Measurements from ENCODE around the gene GNAT2. TPM values are rescaled to one million over a fixed set of nuclear protein-coding genes. Genes with fewer than 3 reads are reported as not detected.
A peak's percentile ranks its signal among the peaks of the same experiment; 100 is the strongest.

GNAT2 gene
- total and polyA plus RNA-seq, 10 donors = 0.08 to 0.92 (median 0.59) TPM; not detected in 7

- Histone ChIP-seq H3K27me3 (replicated peaks in 1 of 7) (no peaks in the 10 kb centered on the region), H3K36me3 (no peaks in the 10 kb centered on the region), H3K9me3 (no peaks in the 10 kb centered on the region), H3K27ac (no peak overlapping the region), H3K4me3 (no peak overlapping the region), H3K4me1 (peaks cover 6 to 36% (median 19%) of the 10 kb centered on the region in 6 donors)
- intact Hi-C loops (cut with DNase I; ENCODE audit: low total_unique reads) = no loop called here
- WGBS, 5 donors = 83 to 86% (median 84%) methylated on average over 6 to 9 of the region's 9 CpGs
- no peak for DNase-seq
- TF ChIP-seq POLR2A (IDR thresholded peaks at IDR 0.05) (no peak), POLR2AphosphoS5 (IDR thresholded peaks at IDR 0.05) (no peak), CTCF (IDR thresholded peaks at IDR 0.05 in 8 of 11, conservative IDR thresholded peaks at IDR 0.05 in 3 of 11) (no peak)
Measured at GRCh38 chr1:109639063-109639840, 19.8 kb upstream of the GNAT2 start.

GRCh38 chr1:109637446-109637845, 18.0 kb upstream of the GNAT2 start:
- Histone ChIP-seq H3K4me1 (peaks cover 0 to 30% (median 10%) of the 10 kb centered on the region in 6 donors), H3K9me3 (no peaks in the 10 kb centered on the region), H3K27me3 (replicated peaks in 1 of 7) (no peaks in the 10 kb centered on the region), H3K4me3 (no peak overlapping the region), H3K27ac (no peak overlapping the region), H3K36me3 (peaks cover 0 to 6% (median 0%) of the 10 kb centered on the region in 6 donors)
- TF ChIP-seq CTCF (IDR thresholded peaks at IDR 0.05 in 8 of 11, conservative IDR thresholded peaks at IDR 0.05 in 3 of 11) (no peak), POLR2A (IDR thresholded peaks at IDR 0.05) (no peak), POLR2AphosphoS5 (IDR thresholded peaks at IDR 0.05) (no peak)
- WGBS, 5 donors = 90 to 95% (median 93%) methylated on average over 7 of the region's 7 CpGs
- intact Hi-C loops (cut with DNase I; ENCODE audit: low total_unique reads) = no loop called here
- no peak for DNase-seq

- intact Hi-C loops (cut with DNase I; ENCODE audit: low total_unique reads) = no loop called here
- TF ChIP-seq CTCF (IDR thresholded peaks at IDR 0.05 in 8 of 11, conservative IDR thresholded peaks at IDR 0.05 in 3 of 11) = no peak
- no peak for TF ChIP-seq POLR2AphosphoS5 (IDR thresholded peaks at IDR 0.05)
- no peak for TF ChIP-seq POLR2A (IDR thresholded peaks at IDR 0.05)
Measured at GRCh38 chr1:109636201-109636952, 17.0 kb upstream of the GNAT2 start.

GRCh38 chr1:109635862-109636200, 16.4 kb upstream of the GNAT2 start:
- peaks cover 0 to 22% (median 12%) of the 10 kb centered on the region in 6 donors for H3K36me3 ChIP-seq
- H3K27ac ChIP-seq = peak overlapping the region in 1 of 8 donors; percentile 15
- no peak for DNase-seq
- no peaks in the 10 kb centered on the region for H3K9me3 ChIP-seq
- intact Hi-C loops (cut with DNase I; ENCODE audit: low total_unique reads) = no loop called here
- 88 to 91% (median 90%) methylated on average over 2 of the region's 2 CpGs for WGBS, 5 donors
- TF ChIP-seq POLR2A (IDR thresholded peaks at IDR 0.05) = no peak
- no peak for TF ChIP-seq POLR2AphosphoS5 (IDR thresholded peaks at IDR 0.05)
- no peak for TF ChIP-seq CTCF (IDR thresholded peaks at IDR 0.05 in 8 of 11, conservative IDR thresholded peaks at IDR 0.05 in 3 of 11)
- peaks cover 0 to 45% (median 15%) of the 10 kb centered on the region in 6 donors for H3K4me1 ChIP-seq
- H3K27me3 ChIP-seq (replicated peaks in 1 of 7) = no peaks in the 10 kb centered on the region
- no peak overlapping the region for H3K4me3 ChIP-seq

More at GRCh38 chr1:109636201-109636952, 17.0 kb upstream of the GNAT2 start:
- no peak for DNase-seq
- H3K4me3 ChIP-seq = no peak overlapping the region
- peaks cover 0 to 39% (median 13%) of the 10 kb centered on the region in 6 donors for H3K4me1 ChIP-seq
- H3K9me3 ChIP-seq = no peaks in the 10 kb centered on the region
- peak overlapping the region in 1 of 8 donors; percentile 15 for H3K27ac ChIP-seq
- WGBS, 5 donors = 59 to 78% (median 65%) methylated on average over 8 to 9 of the region's 9 CpGs
- no peaks in the 10 kb centered on the region for H3K27me3 ChIP-seq (replicated peaks in 1 of 7)
- H3K36me3 ChIP-seq = peaks cover 0 to 16% (median 7%) of the 10 kb centered on the region in 6 donors
